Measurements from ENCODE around the gene OR52J3. TPM values are rescaled to one million over a fixed set of nuclear protein-coding genes. Genes with fewer than 3 reads are reported as not detected.

Gene OR52J3
- total RNA-seq, 1 experiment from 2014 or later, result not detected

DNA sequence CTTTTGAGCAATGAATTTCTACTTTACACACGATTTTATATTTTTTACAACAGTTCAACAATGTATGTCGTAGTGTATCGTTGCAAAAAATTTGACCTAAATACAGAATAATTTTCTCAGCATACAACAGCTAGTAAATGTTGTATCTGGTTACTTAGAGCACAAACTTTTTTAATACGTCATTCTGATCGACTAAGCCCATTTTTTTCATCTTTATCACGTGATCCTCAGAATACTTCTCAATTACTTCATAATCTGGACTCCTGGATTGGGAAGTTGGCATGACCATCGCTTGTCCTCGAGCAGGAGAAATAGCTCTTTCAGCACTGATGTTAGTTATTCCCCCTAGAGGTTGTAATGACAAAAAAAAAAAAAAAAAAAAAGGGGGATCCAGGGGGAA, 35.1 kb upstream of the OR52J3 start:
- no peaks in the 10 kb centered on the region; the same call in 1 of the 2 replicates for H3K27me3 ChIP-seq (replicated peaks; ENCODE audit: control insufficient read depth, insufficient read depth, low read length)
- H3K4me3 Mint-ChIP-seq (ENCODE audit: unreplicated experiment), result no peak overlapping the region
- no peaks in the 10 kb centered on the region for H3K4me1 ChIP-seq
- no peaks in the 10 kb centered on the region for H3K4me1 Mint-ChIP-seq (ENCODE audit: low read depth, unreplicated experiment)
- no peaks in the 10 kb centered on the region for H3K9me3 Mint-ChIP-seq (ENCODE audit: unreplicated experiment)
- DNase-seq, result no peak
- ChIA-PET CTCF (interaction anchor here (0.6 kb wide), 1 partner anchor 1394 kb away, joined by 3 read pairs; no protein-coding TSS in a partner anchor), POLR2A (interaction anchor here (0.6 kb wide), 1 partner anchor 21 kb away, joined by 6 read pairs; no protein-coding TSS in a partner anchor)
- intact Hi-C loops (cut with micrococcal nuclease; ENCODE audit: unreplicated experiment), result no loop called here
- no TSS peak for BruUV-seq (replicated peaks)
- TF ChIP-seq, protein P1, sequence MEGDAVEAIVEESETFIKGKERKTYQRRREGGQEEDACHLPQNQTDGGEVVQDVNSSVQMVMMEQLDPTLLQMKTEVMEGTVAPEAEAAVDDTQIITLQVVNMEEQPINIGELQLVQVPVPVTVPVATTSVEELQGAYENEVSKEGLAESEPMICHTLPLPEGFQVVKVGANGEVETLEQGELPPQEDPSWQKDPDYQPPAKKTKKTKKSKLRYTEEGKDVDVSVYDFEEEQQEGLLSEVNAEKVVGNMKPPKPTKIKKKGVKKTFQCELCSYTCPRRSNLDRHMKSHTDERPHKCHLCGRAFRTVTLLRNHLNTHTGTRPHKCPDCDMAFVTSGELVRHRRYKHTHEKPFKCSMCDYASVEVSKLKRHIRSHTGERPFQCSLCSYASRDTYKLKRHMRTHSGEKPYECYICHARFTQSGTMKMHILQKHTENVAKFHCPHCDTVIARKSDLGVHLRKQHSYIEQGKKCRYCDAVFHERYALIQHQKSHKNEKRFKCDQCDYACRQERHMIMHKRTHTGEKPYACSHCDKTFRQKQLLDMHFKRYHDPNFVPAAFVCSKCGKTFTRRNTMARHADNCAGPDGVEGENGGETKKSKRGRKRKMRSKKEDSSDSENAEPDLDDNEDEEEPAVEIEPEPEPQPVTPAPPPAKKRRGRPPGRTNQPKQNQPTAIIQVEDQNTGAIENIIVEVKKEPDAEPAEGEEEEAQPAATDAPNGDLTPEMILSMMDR (IDR thresholded peaks at IDR 0.05; ENCODE audit: insufficient read depth in 1 of 2, low read depth in 1 of 2, low read length in 1 of 2, severe bottlenecking in 1 of 2, unreplicated experiment in 1 of 2), result no peak
- H3K36me3 Mint-ChIP-seq (ENCODE audit: insufficient read depth, unreplicated experiment), result no peaks in the 10 kb centered on the region
- peaks cover 9% of the 10 kb centered on the region for H3K27me3 Mint-ChIP-seq (ENCODE audit: insufficient read depth, unreplicated experiment)
- no peak overlapping the region for H3K27ac Mint-ChIP-seq (ENCODE audit: unreplicated experiment)
- H3K4me3 ChIP-seq (ENCODE audit: low read depth, low read length), result no peak overlapping the region
- H3K36me3 ChIP-seq (ENCODE audit: control insufficient read depth, insufficient read depth, low read length), result no peaks in the 10 kb centered on the region
- no peaks in the 10 kb centered on the region for H3K9me3 ChIP-seq

DNA sequence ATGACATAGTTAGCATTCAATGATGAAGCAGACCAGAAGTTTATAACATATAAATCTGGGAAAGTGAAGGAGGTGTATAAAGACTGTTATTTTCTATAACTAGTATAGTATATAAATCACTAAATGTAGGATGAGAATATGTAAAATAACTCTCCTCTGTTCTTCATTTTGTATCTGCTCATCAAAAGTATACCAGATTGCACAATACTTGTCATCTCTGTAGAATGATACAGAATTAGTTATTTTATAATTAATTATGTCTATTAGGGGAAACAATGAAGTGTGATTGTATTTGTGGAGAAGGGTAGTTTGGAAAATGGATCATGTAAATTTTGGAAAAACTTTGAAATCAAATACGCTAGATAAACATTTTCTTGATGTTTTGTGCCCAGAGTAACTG, 33.3 kb upstream of the OR52J3 start:
- H3K36me3 Mint-ChIP-seq (ENCODE audit: insufficient read depth, unreplicated experiment), result no peaks in the 10 kb centered on the region
- TF ChIP-seq, protein P1 (IDR thresholded peaks at IDR 0.05; ENCODE audit: insufficient read depth in 1 of 2, low read depth in 1 of 2, low read length in 1 of 2, severe bottlenecking in 1 of 2, unreplicated experiment in 1 of 2), result no peak
- H3K36me3 ChIP-seq (ENCODE audit: control insufficient read depth, insufficient read depth, low read length), result no peaks in the 10 kb centered on the region
- peaks cover 9% of the 10 kb centered on the region for H3K27me3 Mint-ChIP-seq (ENCODE audit: insufficient read depth, unreplicated experiment)
- H3K4me1 Mint-ChIP-seq (ENCODE audit: low read depth, unreplicated experiment), result no peaks in the 10 kb centered on the region
- H3K9me3 Mint-ChIP-seq (ENCODE audit: unreplicated experiment), result no peaks in the 10 kb centered on the region
- no peak for DNase-seq
- no peak overlapping the region for H3K27ac Mint-ChIP-seq (ENCODE audit: unreplicated experiment)
- no peaks in the 10 kb centered on the region; the same call in 1 of the 2 replicates for H3K27me3 ChIP-seq (replicated peaks; ENCODE audit: control insufficient read depth, insufficient read depth, low read length)
- no TSS peak for BruUV-seq (replicated peaks)
- intact Hi-C loops (cut with micrococcal nuclease; ENCODE audit: unreplicated experiment), result no loop called here
- POLR2A ChIA-PET, result no interaction called here
- no peak overlapping the region for H3K4me3 ChIP-seq (ENCODE audit: low read depth, low read length)
- no peak overlapping the region for H3K4me3 Mint-ChIP-seq (ENCODE audit: unreplicated experiment)
- no peaks in the 10 kb centered on the region for H3K9me3 ChIP-seq
- H3K4me1 ChIP-seq, result no peaks in the 10 kb centered on the region
- CTCF ChIA-PET, result interaction anchor here (1.0 kb wide), 1 partner anchor 316 kb away, joined by 3 read pairs; no protein-coding TSS in a partner anchor

DNA sequence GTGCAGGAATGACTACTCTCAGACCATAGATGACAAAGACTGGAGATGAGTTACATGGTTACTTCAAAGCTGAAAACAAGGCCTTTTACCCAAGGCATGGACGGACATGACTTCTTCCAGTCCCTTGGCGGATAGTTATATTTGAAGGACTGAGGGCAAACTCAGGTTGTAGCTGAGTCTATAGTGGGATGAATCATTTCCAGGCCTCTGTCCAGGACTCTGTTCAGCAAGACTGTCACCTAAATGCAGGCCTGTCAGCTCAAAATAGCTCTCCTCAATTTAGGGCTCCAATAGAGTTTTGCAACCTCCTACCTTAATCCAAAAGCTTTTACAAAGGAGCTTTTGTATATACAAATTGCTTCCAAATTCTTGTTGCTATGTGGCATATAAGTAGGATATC, 24.3 kb upstream of the OR52J3 start:
- no peaks in the 10 kb centered on the region for H3K36me3 ChIP-seq (ENCODE audit: control insufficient read depth, insufficient read depth, low read length)
- Mint-ChIP-seq H3K27me3 (ENCODE audit: insufficient read depth, unreplicated experiment) (peaks cover 2% of the 10 kb centered on the region), H3K27ac (ENCODE audit: unreplicated experiment) (no peak overlapping the region), H3K4me3 (ENCODE audit: unreplicated experiment) (no peak overlapping the region), H3K9me3 (ENCODE audit: unreplicated experiment) (no peaks in the 10 kb centered on the region), H3K4me1 (ENCODE audit: low read depth, unreplicated experiment) (no peaks in the 10 kb centered on the region), H3K36me3 (ENCODE audit: insufficient read depth, unreplicated experiment) (no peaks in the 10 kb centered on the region)
- no peak for DNase-seq
- H3K27me3 ChIP-seq (replicated peaks; ENCODE audit: control insufficient read depth, insufficient read depth, low read length), result no peaks in the 10 kb centered on the region
- CTCF ChIA-PET, result no interaction called here
- H3K4me3 ChIP-seq (ENCODE audit: low read depth, low read length), result no peak overlapping the region
- POLR2A ChIA-PET, result no interaction called here
- TF ChIP-seq, protein P1 (IDR thresholded peaks at IDR 0.05; ENCODE audit: insufficient read depth in 1 of 2, low read depth in 1 of 2, low read length in 1 of 2, severe bottlenecking in 1 of 2, unreplicated experiment in 1 of 2), result no peak
- no peaks in the 10 kb centered on the region for H3K4me1 ChIP-seq
- intact Hi-C loops (cut with micrococcal nuclease; ENCODE audit: unreplicated experiment), result no loop called here
- H3K9me3 ChIP-seq, result peaks cover 7% of the 10 kb centered on the region
- no TSS peak for BruUV-seq (replicated peaks)
